Measurements from ENCODE around the gene SULF2. TPM values are rescaled to one million over a fixed set of nuclear protein-coding genes. Genes with fewer than 3 reads are reported as not detected.
A peak's percentile ranks its signal among the peaks of the same experiment; 100 is the strongest.

Gene SULF2
- total RNA-seq, 1 experiment from 2014 or later, result not detected

GRCh38 chr20:47765271-47765670, 20.0 kb downstream of the SULF2 start:
- Histone ChIP-seq H3K36me3 (ENCODE audit: insufficient read depth, low read length) (no peaks in the 10 kb centered on the region), H3K4me1 (ENCODE audit: low read length) (no peaks in the 10 kb centered on the region), H3K4me2 (ENCODE audit: low read depth, low read length, poor library complexity, severe bottlenecking) (no peak overlapping the region), H4K20me1 (ENCODE audit: insufficient read depth, low read depth, low read length) (no peaks in the 10 kb centered on the region), H3K27me3 (ENCODE audit: low read length) (no peaks in the 10 kb centered on the region), H3K9me3 (ENCODE audit: low read length) (no peaks in the 10 kb centered on the region), H3K79me2 (ENCODE audit: low read length) (no peaks in the 10 kb centered on the region), H3K27ac (ENCODE audit: low read length) (no peak overlapping the region), H2AFZ (ENCODE audit: low read length) (no peak overlapping the region), H3K9me2 (replicated peaks; ENCODE audit: insufficient read depth, low read length) (no peaks in the 10 kb centered on the region), H3K4me3 (ENCODE audit: low read length) (no peak overlapping the region), H3K9ac (ENCODE audit: low read length) (no peak overlapping the region)
- DNase-seq, result no peak

- Histone ChIP-seq H3K9ac (ENCODE audit: low read length) (no peak overlapping the region), H3K36me3 (ENCODE audit: insufficient read depth, low read length) (no peaks in the 10 kb centered on the region), H2AFZ (ENCODE audit: low read length) (no peak overlapping the region; the same call in 1 of the 2 replicates), H3K79me2 (ENCODE audit: low read length) (no peaks in the 10 kb centered on the region), H3K9me2 (replicated peaks; ENCODE audit: insufficient read depth, low read length) (no peaks in the 10 kb centered on the region), H3K4me2 (ENCODE audit: low read depth, low read length, poor library complexity, severe bottlenecking) (no peak overlapping the region), H3K4me3 (ENCODE audit: low read length) (no peak overlapping the region), H3K27me3 (ENCODE audit: low read length) (no peaks in the 10 kb centered on the region), H4K20me1 (ENCODE audit: insufficient read depth, low read depth, low read length) (no peaks in the 10 kb centered on the region), H3K27ac (ENCODE audit: low read length) (no peak overlapping the region), H3K4me1 (ENCODE audit: low read length) (no peaks in the 10 kb centered on the region), H3K9me3 (ENCODE audit: low read length) (no peaks in the 10 kb centered on the region)
- peak; percentile 82 for DNase-seq
Observed at GRCh38 chr20:47764154-47764733, 21.0 kb downstream of the SULF2 start.

- DNase-seq, result no peak
- Histone ChIP-seq H3K9me3 (ENCODE audit: low read length) (no peaks in the 10 kb centered on the region), H3K27ac (ENCODE audit: low read length) (no peak overlapping the region), H4K20me1 (ENCODE audit: insufficient read depth, low read depth, low read length) (no peaks in the 10 kb centered on the region), H2AFZ (ENCODE audit: low read length) (no peak overlapping the region), H3K36me3 (ENCODE audit: insufficient read depth, low read length) (no peaks in the 10 kb centered on the region), H3K9me2 (replicated peaks; ENCODE audit: insufficient read depth, low read length) (no peaks in the 10 kb centered on the region), H3K79me2 (ENCODE audit: low read length) (no peaks in the 10 kb centered on the region), H3K27me3 (ENCODE audit: low read length) (no peaks in the 10 kb centered on the region), H3K4me3 (ENCODE audit: low read length) (no peak overlapping the region), H3K9ac (ENCODE audit: low read length) (no peak overlapping the region), H3K4me1 (ENCODE audit: low read length) (no peaks in the 10 kb centered on the region; the same call in 1 of the 2 replicates), H3K4me2 (ENCODE audit: low read depth, low read length, poor library complexity, severe bottlenecking) (no peak overlapping the region)
Observed at GRCh38 chr20:47762699-47763268, 22.5 kb downstream of the SULF2 start.

- Histone ChIP-seq H2AFZ (ENCODE audit: low read length) (no peak overlapping the region), H3K9me2 (replicated peaks; ENCODE audit: insufficient read depth, low read length) (no peaks in the 10 kb centered on the region), H3K9me3 (ENCODE audit: low read length) (no peaks in the 10 kb centered on the region), H3K79me2 (ENCODE audit: low read length) (no peaks in the 10 kb centered on the region), H4K20me1 (ENCODE audit: insufficient read depth, low read depth, low read length) (no peaks in the 10 kb centered on the region), H3K4me2 (ENCODE audit: low read depth, low read length, poor library complexity, severe bottlenecking) (no peak overlapping the region), H3K27ac (ENCODE audit: low read length) (no peak overlapping the region), H3K36me3 (ENCODE audit: insufficient read depth, low read length) (no peaks in the 10 kb centered on the region), H3K9ac (ENCODE audit: low read length) (no peak overlapping the region), H3K4me1 (ENCODE audit: low read length) (no peaks in the 10 kb centered on the region; the same call in 1 of the 2 replicates), H3K27me3 (ENCODE audit: low read length) (no peaks in the 10 kb centered on the region), H3K4me3 (ENCODE audit: low read length) (no peak overlapping the region)
- no peak for DNase-seq
Observed at GRCh38 chr20:47761482-47762047, 23.7 kb downstream of the SULF2 start.

- H4K20me1 ChIP-seq (ENCODE audit: insufficient read depth, low read depth, low read length), result no peaks in the 10 kb centered on the region
- no peaks in the 10 kb centered on the region for H3K9me2 ChIP-seq (replicated peaks; ENCODE audit: insufficient read depth, low read length)
- H3K36me3 ChIP-seq (ENCODE audit: insufficient read depth, low read length), result no peaks in the 10 kb centered on the region
- H3K79me2 ChIP-seq (ENCODE audit: low read length), result no peaks in the 10 kb centered on the region
- no peaks in the 10 kb centered on the region for H3K27me3 ChIP-seq (ENCODE audit: low read length)
- no peaks in the 10 kb centered on the region for H3K9me3 ChIP-seq (ENCODE audit: low read length)
- H3K4me1 ChIP-seq (ENCODE audit: low read length), result no peaks in the 10 kb centered on the region; the same call in 1 of the 2 replicates
- H3K27ac ChIP-seq (ENCODE audit: low read length), result no peak overlapping the region
- no peak overlapping the region for H3K4me2 ChIP-seq (ENCODE audit: low read depth, low read length, poor library complexity, severe bottlenecking)
- H2AFZ ChIP-seq (ENCODE audit: low read length), result no peak overlapping the region
- no peak overlapping the region for H3K9ac ChIP-seq (ENCODE audit: low read length)
- H3K4me3 ChIP-seq (ENCODE audit: low read length), result no peak overlapping the region
- no peak for DNase-seq
Observed at GRCh38 chr20:47760686-47761481, 24.4 kb downstream of the SULF2 start.

- Histone ChIP-seq H3K4me1 (ENCODE audit: low read length) (no peaks in the 10 kb centered on the region; the same call in 1 of the 2 replicates), H3K9me2 (replicated peaks; ENCODE audit: insufficient read depth, low read length) (no peaks in the 10 kb centered on the region), H4K20me1 (ENCODE audit: insufficient read depth, low read depth, low read length) (no peaks in the 10 kb centered on the region), H2AFZ (ENCODE audit: low read length) (no peak overlapping the region), H3K9me3 (ENCODE audit: low read length) (no peaks in the 10 kb centered on the region), H3K27ac (ENCODE audit: low read length) (no peak overlapping the region), H3K36me3 (ENCODE audit: insufficient read depth, low read length) (no peaks in the 10 kb centered on the region), H3K9ac (ENCODE audit: low read length) (no peak overlapping the region), H3K27me3 (ENCODE audit: low read length) (no peaks in the 10 kb centered on the region), H3K4me2 (ENCODE audit: low read depth, low read length, poor library complexity, severe bottlenecking) (no peak overlapping the region), H3K4me3 (ENCODE audit: low read length) (no peak overlapping the region), H3K79me2 (ENCODE audit: low read length) (no peaks in the 10 kb centered on the region)
- no peak for DNase-seq
Observed at GRCh38 chr20:47758517-47759450, 26.5 kb downstream of the SULF2 start.

GRCh38 chr20:47757145-47758035, 27.9 kb downstream of the SULF2 start:
- H3K36me3 ChIP-seq (ENCODE audit: insufficient read depth, low read length), result no peaks in the 10 kb centered on the region
- no peaks in the 10 kb centered on the region for H4K20me1 ChIP-seq (ENCODE audit: insufficient read depth, low read depth, low read length)
- H3K9me2 ChIP-seq (replicated peaks; ENCODE audit: insufficient read depth, low read length), result no peaks in the 10 kb centered on the region
- no peak overlapping the region for H3K4me2 ChIP-seq (ENCODE audit: low read depth, low read length, poor library complexity, severe bottlenecking)
- H3K9me3 ChIP-seq (ENCODE audit: low read length), result no peaks in the 10 kb centered on the region
- H3K4me3 ChIP-seq (ENCODE audit: low read length), result no peak overlapping the region
- no peak overlapping the region for H2AFZ ChIP-seq (ENCODE audit: low read length)
- H3K9ac ChIP-seq (ENCODE audit: low read length), result no peak overlapping the region
- DNase-seq, result no peak
- H3K27ac ChIP-seq (ENCODE audit: low read length), result no peak overlapping the region
- no peaks in the 10 kb centered on the region for H3K79me2 ChIP-seq (ENCODE audit: low read length)
- no peaks in the 10 kb centered on the region; the same call in 1 of the 2 replicates for H3K4me1 ChIP-seq (ENCODE audit: low read length)
- no peaks in the 10 kb centered on the region for H3K27me3 ChIP-seq (ENCODE audit: low read length)

Data from Karpas-422 (cell line).